HepG2 (cell line): ENCODE measurements around the gene OR2AT4. TPM values are rescaled to one million over a fixed set of nuclear protein-coding genes. Genes with fewer than 3 reads are reported as not detected.

ENCODE experiments used
- ATM ChIP-seq: fragments of 450-650 bp; IDR thresholded peaks from 2 replicates; pipeline ENCODE4 v1.7.1; 2017; ENCODE audit warnings: mild to moderate bottlenecking, borderline replicate concordance
- BRCA1 ChIP-seq: sonication (generic); formaldehyde crosslinking; IDR thresholded peaks from 2 replicates; pipeline ENCODE4 v1.4.0; 2020; ENCODE audit warnings: missing genetic modification reagents
- CCAR2 ChIP-seq: fragments of 200-400 bp; formaldehyde crosslinking; optimal IDR thresholded peaks from 2 replicates; pipeline ENCODE3; 2018; ENCODE audit warnings: low read depth, mild to moderate bottlenecking, low read length, moderate library complexity
- DBP ChIP-seq: sonication (generic); formaldehyde crosslinking; IDR thresholded peaks from 2 replicates; pipeline ENCODE4 v1.4.0; 2020; ENCODE audit warnings: missing genetic modification reagents; ENCODE audit errors: not compliant biosample characterization
- FOXJ3 ChIP-seq: sonication (generic); formaldehyde crosslinking; IDR thresholded peaks from 2 replicates; pipeline ENCODE4 v1.4.0; 2020; ENCODE audit warnings: missing genetic modification reagents, mild to moderate bottlenecking, borderline replicate concordance
- HDAC1 ChIP-seq: sonication (generic); formaldehyde crosslinking; IDR thresholded peaks from 2 replicates; pipeline ENCODE4 v1.5.1; 2020; ENCODE audit warnings: mild to moderate bottlenecking, missing genetic modification reagents
- HDAC2 ChIP-seq: sonication (generic); formaldehyde crosslinking; IDR thresholded peaks from 2 replicates; pipeline ENCODE4 v1.4.0; 2020; ENCODE audit warnings: missing genetic modification reagents
- HOXA7 ChIP-seq: sonication (generic); formaldehyde crosslinking; IDR thresholded peaks from 2 replicates; pipeline ENCODE4 v1.8.1; 2022; ENCODE audit warnings: mild to moderate bottlenecking, missing genetic modification reagents, moderate library complexity
- KMT2B ChIP-seq: IDR thresholded peaks from 2 replicates; pipeline ENCODE4 v1.6.1; 2016; ENCODE audit warnings: missing genetic modification reagents, missing compliant biosample characterization
- MAX ChIP-seq: IDR thresholded peaks from 2 replicates; pipeline ENCODE4 v1.6.1; 2012; ENCODE audit warnings: inconsistent platforms
- MIER2 ChIP-seq: IDR thresholded peaks from 2 replicates; pipeline ENCODE4 v1.6.1; 2016; ENCODE audit warnings: missing biosample characterization, missing genetic modification reagents
- MYNN ChIP-seq: sonication (generic); formaldehyde crosslinking; IDR thresholded peaks from 2 replicates; pipeline ENCODE4 v1.4.0; 2020; ENCODE audit warnings: mild to moderate bottlenecking, low read depth, missing genetic modification reagents
- NCOR1 ChIP-seq: fragments of 200-600 bp; sonication (generic); IDR thresholded peaks from 2 replicates; pipeline ENCODE4 v1.7.0; 2017; ENCODE audit warnings: antibody characterized with exemption, low read length, borderline replicate concordance
- POGZ ChIP-seq: sonication (generic); formaldehyde crosslinking; IDR thresholded peaks from 2 replicates; pipeline ENCODE4 v1.4.0; 2020; ENCODE audit warnings: mild to moderate bottlenecking, missing genetic modification reagents
- RAD21 ChIP-seq: fragments of 450-650 bp; formaldehyde crosslinking; IDR thresholded peaks from 2 replicates; pipeline ENCODE4 v1.5.0; 2020; ENCODE audit warnings: mild to moderate bottlenecking
- RARA ChIP-seq: IDR thresholded peaks from 2 replicates; pipeline ENCODE4 v1.6.1; 2016; ENCODE audit warnings: missing genetic modification reagents, missing compliant biosample characterization
- SP140L ChIP-seq: sonication (generic); formaldehyde crosslinking; IDR thresholded peaks from 2 replicates; pipeline ENCODE4 v1.4.0; 2020; ENCODE audit warnings: missing genetic modification reagents, borderline replicate concordance
- TBL1XR1 ChIP-seq: fragments of 150-350 bp; IDR thresholded peaks from 2 replicates; pipeline ENCODE4 v1.6.1; 2014; ENCODE audit warnings: borderline replicate concordance, low read length; ENCODE audit not compliant: partially characterized antibody
- TMF1 ChIP-seq: sonication (generic); formaldehyde crosslinking; IDR thresholded peaks from 2 replicates; pipeline ENCODE4 v1.8.1; 2022; ENCODE audit warnings: low read depth, missing genetic modification reagents
- USF2 ChIP-seq, 2 experiments: sonication (generic) in 1 of 2; formaldehyde crosslinking in 1 of 2; IDR thresholded peaks; 2 replicates each; pipeline versions ENCODE4 v1.5.1 to v1.6.1; 2011 to 2020; ENCODE audit warnings: borderline replicate concordance in 1 of 2, low read depth in 1 of 2, low read length in 1 of 2, mild to moderate bottlenecking in 1 of 2, missing genetic modification reagents in 1 of 2, moderate library complexity in 1 of 2
- YEATS2 ChIP-seq: sonication (generic); formaldehyde crosslinking; IDR thresholded peaks from 2 replicates; pipeline ENCODE4 v1.4.0; 2020; ENCODE audit warnings: missing genetic modification reagents, borderline replicate concordance
- ZBTB26 ChIP-seq: IDR thresholded peaks from 2 replicates; pipeline ENCODE4 v1.6.1; 2016; ENCODE audit warnings: missing compliant biosample characterization, missing genetic modification reagents, borderline replicate concordance
- ZNF337 ChIP-seq: sonication (generic); formaldehyde crosslinking; IDR thresholded peaks from 2 replicates; pipeline ENCODE4 v1.5.1; 2020; ENCODE audit warnings: missing genetic modification reagents, low read depth, mild to moderate bottlenecking, borderline replicate concordance
- ZNF33A ChIP-seq: sonication (generic); formaldehyde crosslinking; IDR thresholded peaks from 2 replicates; pipeline ENCODE4 v1.5.1; 2020; ENCODE audit warnings: missing genetic modification reagents, mild to moderate bottlenecking, moderate library complexity, borderline replicate concordance
- ZNF501 ChIP-seq: sonication (generic); formaldehyde crosslinking; IDR thresholded peaks from 2 replicates; pipeline ENCODE4 v1.5.1; 2020; ENCODE audit warnings: mild to moderate bottlenecking, moderate library complexity, missing genetic modification reagents
- ZNF878 ChIP-seq: sonication (generic); formaldehyde crosslinking; IDR thresholded peaks from 2 replicates; pipeline ENCODE4 v1.8.1; 2023; ENCODE audit warnings: mild to moderate bottlenecking, missing genetic modification reagents, moderate library complexity
- polyA plus RNA-seq, 8 experiments: library from polyadenylated mRNA; depleted of rRNA in 3 of 8; stranded (reverse) in 7 of 8; unstranded in 1 of 8; fragments of >200 nt; fragmentation: Illumina TruSeq in 4 of 8; extraction: Trizol in 4 of 8; gene quantifications; 2 replicates each; pipeline versions ENCODE4 v1.2.1 to v1.2.3, GENCODE V29; 2011 to 2016; ENCODE audit warnings: low read depth in 4 of 8, missing spikeins in 1 of 8, mixed read lengths in 1 of 8; ENCODE audit not compliant: insufficient read depth in 1 of 8
- total RNA-seq, 5 experiments: library from RNA; depleted of rRNA; stranded (reverse); fragments of >200 nt; fragmentation: Illumina TruSeq; extraction: Trizol; gene quantifications; 2 replicates each; pipeline ENCODE4 v1.2.3, GENCODE V29; 2016; ENCODE audit warnings: low read depth in 1 of 5

OR2AT4 gene
- total and polyA plus RNA-seq, 2 of the 13 experiments (the other 11 are each of a cell fraction or from before 2014, with no cell fraction given): not detected

GRCh38 chr11:75140269-75141138 is 43.8 kb upstream of the OR2AT4 start (continued):
- TF ChIP-seq HOXA7: no peak
- no peak for TF ChIP-seq YEATS2 (CRISPR knock-in tag)
- no peak for TF ChIP-seq TBL1XR1
- no peak for TF ChIP-seq ZNF33A (CRISPR knock-in tag)
- TF ChIP-seq USF2 (IDR thresholded peaks at IDR 0.05; ENCODE audit: low read depth, low read length): no peak
- TF ChIP-seq USF2 (CRISPR knock-in tag; IDR thresholded peaks at IDR 0.05; ENCODE audit: borderline replicate concordance): no peak
- TF ChIP-seq BRCA1 (CRISPR knock-in tag): no peak
- TF ChIP-seq RAD21: peak; percentile 96
- no peak for TF ChIP-seq ZBTB26 (CRISPR knock-in tag)
- TF ChIP-seq CCAR2: no peak
- no peak for TF ChIP-seq DBP (CRISPR knock-in tag)
- TF ChIP-seq NCOR1: no peak
- no peak for TF ChIP-seq ZNF337 (CRISPR knock-in tag)
- TF ChIP-seq HDAC1 (CRISPR knock-in tag): no peak
- TF ChIP-seq MIER2 (CRISPR knock-in tag): peak; percentile 90
- peak; percentile 50; the same call in 1 of the 2 replicates for TF ChIP-seq HDAC2 (CRISPR knock-in tag)
- no peak for TF ChIP-seq RARA (CRISPR knock-in tag)
- TF ChIP-seq KMT2B (CRISPR knock-in tag): no peak
- TF ChIP-seq ZNF878 (CRISPR knock-in tag): no peak
- TF ChIP-seq MYNN (CRISPR knock-in tag): no peak
- no peak for TF ChIP-seq POGZ (CRISPR knock-in tag)
- TF ChIP-seq ZNF501 (CRISPR knock-in tag): 0 out of 2 replicates have a peak, but pooled peaks have one; percentile 28
- peak; percentile 44; the same call in 1 of the 2 replicates for TF ChIP-seq MAX
- no peak for TF ChIP-seq FOXJ3 (CRISPR knock-in tag)
- TF ChIP-seq SP140L (CRISPR knock-in tag): no peak
- no peak for TF ChIP-seq TMF1 (CRISPR knock-in tag)
- no peak for TF ChIP-seq ATM
